ENCODE measurements around the gene DDO.

The DDO gene

DNA sequence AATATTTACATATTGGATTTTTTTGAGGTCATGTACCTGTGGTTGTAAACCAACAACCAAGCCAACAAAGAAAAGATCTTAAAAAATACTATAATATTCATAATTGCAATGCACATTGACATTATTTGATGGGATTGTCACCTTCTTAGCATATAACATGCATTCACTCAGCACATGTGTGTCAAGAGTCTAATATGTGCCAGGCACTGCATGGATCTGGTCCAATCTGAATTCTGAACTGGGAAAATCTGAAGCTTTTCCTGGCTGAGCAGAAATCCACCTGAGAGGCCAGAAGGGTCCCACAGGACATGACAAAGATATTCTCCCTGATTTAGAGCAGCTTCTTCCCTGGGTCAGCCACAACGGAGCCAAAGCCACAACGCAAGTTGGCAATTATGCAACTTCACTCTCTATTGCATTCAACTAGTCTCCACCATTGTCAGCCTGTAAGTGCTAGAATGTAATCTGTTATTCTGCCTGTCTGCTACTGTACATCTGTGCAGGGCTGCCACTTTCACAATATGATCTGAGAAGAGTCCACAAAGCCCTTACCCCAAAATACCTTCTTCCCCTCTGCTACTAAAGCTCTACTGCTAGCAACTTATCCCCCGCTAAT is 17.0 kb upstream of the DDO start:
- TF ChIP-seq EGR1 (IDR thresholded peaks at IDR 0.05) (no peak), TAF1 (IDR thresholded peaks at IDR 0.05; ENCODE audit: low read depth) (no peak), TEAD4 (IDR thresholded peaks at IDR 0.05) (no peak)

DNA sequence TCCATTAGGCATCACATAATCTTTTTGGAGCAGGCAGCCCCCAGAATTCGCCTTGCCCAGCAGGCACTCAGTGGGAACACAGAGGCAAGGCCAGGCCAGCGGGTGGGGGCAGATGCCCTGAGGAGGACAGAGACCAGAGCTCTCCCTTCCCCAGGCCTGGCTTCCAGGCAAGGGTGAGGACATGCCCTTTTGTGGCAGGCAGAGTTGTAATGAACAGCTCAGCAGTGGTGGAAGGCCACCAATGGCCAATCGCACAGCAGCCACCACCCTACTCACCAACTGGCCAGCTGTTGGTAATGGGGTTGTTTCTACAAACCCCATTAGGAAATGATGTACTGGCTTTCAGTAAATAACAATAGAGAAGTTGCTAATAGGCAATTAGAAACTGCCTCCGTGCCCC is 15.4 kb upstream of the DDO start:
- TF ChIP-seq TCF12 (IDR thresholded peaks at IDR 0.05; ENCODE audit: low read depth) = no peak

DNA sequence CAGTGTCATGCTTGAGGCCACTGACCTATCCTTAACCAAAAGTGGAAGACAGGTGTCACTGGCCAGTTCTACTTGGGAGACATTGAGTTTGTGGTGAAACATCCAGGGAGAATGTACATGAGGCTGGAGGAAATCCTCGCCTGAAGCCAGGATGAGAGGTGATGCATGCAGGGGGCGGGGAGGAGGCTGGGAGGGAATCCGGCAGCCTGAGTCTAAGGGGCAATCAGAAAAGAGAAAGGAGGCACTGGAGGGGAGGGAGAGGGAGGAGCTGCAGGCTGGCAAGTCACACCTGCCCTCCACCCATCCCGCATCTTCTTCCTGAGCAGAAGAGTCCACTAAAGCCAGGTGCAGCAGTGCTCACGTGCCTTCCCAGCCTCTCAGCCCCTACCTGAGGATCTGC is 14.9 kb upstream of the DDO start:
- TF ChIP-seq EGR1 (IDR thresholded peaks at IDR 0.05) (no peak), TCF12 (IDR thresholded peaks at IDR 0.05; ENCODE audit: low read depth) (no peak), TAF1 (IDR thresholded peaks at IDR 0.05; ENCODE audit: low read depth) (no peak), CEBPB (IDR thresholded peaks at IDR 0.05) (no peak), RAD21 (IDR thresholded peaks at IDR 0.05; ENCODE audit: low read depth) (no peak), TEAD4 (IDR thresholded peaks at IDR 0.05) (no peak), CREB1 (IDR thresholded peaks at IDR 0.05; ENCODE audit: low read depth) (no peak), EP300 (IDR thresholded peaks at IDR 0.05; ENCODE audit: borderline replicate concordance) (no peak), ZBTB7A (IDR thresholded peaks at IDR 0.05; ENCODE audit: low read depth) (no peak), YY1 (IDR thresholded peaks at IDR 0.05; ENCODE audit: low read depth) (no peak), FOXM1 (IDR thresholded peaks at IDR 0.05; ENCODE audit: borderline replicate concordance, low read depth) (no peak)
- TF ChIP-seq, protein P1, sequence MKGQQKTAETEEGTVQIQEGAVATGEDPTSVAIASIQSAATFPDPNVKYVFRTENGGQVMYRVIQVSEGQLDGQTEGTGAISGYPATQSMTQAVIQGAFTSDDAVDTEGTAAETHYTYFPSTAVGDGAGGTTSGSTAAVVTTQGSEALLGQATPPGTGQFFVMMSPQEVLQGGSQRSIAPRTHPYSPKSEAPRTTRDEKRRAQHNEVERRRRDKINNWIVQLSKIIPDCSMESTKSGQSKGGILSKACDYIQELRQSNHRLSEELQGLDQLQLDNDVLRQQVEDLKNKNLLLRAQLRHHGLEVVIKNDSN (IDR thresholded peaks at IDR 0.05) = no peak
- TF ChIP-seq, protein P2, sequence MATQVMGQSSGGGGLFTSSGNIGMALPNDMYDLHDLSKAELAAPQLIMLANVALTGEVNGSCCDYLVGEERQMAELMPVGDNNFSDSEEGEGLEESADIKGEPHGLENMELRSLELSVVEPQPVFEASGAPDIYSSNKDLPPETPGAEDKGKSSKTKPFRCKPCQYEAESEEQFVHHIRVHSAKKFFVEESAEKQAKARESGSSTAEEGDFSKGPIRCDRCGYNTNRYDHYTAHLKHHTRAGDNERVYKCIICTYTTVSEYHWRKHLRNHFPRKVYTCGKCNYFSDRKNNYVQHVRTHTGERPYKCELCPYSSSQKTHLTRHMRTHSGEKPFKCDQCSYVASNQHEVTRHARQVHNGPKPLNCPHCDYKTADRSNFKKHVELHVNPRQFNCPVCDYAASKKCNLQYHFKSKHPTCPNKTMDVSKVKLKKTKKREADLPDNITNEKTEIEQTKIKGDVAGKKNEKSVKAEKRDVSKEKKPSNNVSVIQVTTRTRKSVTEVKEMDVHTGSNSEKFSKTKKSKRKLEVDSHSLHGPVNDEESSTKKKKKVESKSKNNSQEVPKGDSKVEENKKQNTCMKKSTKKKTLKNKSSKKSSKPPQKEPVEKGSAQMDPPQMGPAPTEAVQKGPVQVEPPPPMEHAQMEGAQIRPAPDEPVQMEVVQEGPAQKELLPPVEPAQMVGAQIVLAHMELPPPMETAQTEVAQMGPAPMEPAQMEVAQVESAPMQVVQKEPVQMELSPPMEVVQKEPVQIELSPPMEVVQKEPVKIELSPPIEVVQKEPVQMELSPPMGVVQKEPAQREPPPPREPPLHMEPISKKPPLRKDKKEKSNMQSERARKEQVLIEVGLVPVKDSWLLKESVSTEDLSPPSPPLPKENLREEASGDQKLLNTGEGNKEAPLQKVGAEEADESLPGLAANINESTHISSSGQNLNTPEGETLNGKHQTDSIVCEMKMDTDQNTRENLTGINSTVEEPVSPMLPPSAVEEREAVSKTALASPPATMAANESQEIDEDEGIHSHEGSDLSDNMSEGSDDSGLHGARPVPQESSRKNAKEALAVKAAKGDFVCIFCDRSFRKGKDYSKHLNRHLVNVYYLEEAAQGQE (IDR thresholded peaks at IDR 0.05; ENCODE audit: low read depth) = no peak
- TF ChIP-seq, protein P3, sequence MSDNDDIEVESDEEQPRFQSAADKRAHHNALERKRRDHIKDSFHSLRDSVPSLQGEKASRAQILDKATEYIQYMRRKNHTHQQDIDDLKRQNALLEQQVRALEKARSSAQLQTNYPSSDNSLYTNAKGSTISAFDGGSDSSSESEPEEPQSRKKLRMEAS (IDR thresholded peaks at IDR 0.05) = no peak

DNA sequence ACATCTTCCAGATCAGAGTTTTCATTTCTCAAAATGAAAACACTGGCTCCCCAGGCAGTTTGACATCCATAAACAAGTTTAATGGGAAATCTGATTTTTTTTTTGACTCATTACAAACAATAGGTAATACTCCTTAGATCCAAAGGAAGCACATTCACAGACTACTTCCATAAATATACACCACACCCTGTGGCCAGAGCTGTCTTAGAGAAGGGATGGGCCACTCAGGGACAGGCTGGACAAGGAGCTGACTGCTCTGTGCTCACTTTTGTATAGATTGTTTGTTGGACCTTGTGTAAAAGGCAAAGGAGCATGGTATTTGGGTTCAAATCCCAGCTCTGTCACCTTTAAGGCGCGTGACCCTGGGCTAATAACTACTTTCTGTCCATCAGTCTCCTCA is 12.8 kb upstream of the DDO start:
- TF ChIP-seq EP300 (IDR thresholded peaks at IDR 0.05; ENCODE audit: borderline replicate concordance) = no peak
- no peak for TF ChIP-seq NFIC (IDR thresholded peaks at IDR 0.05)
- TF ChIP-seq CEBPB (IDR thresholded peaks at IDR 0.05) = no peak
- TF ChIP-seq ZBTB7A (IDR thresholded peaks at IDR 0.05; ENCODE audit: low read depth) = no peak
- TF ChIP-seq RAD21 (IDR thresholded peaks at IDR 0.05; ENCODE audit: low read depth) = no peak
- no peak for TF ChIP-seq TCF12 (IDR thresholded peaks at IDR 0.05; ENCODE audit: low read depth)
- TF ChIP-seq, protein P3 (IDR thresholded peaks at IDR 0.05) = no peak
- TF ChIP-seq TEAD4 (IDR thresholded peaks at IDR 0.05) = no peak
- no peak for TF ChIP-seq CREB1 (IDR thresholded peaks at IDR 0.05; ENCODE audit: low read depth)
- TF ChIP-seq, protein P1 (IDR thresholded peaks at IDR 0.05) = no peak
- TF ChIP-seq YY1 (IDR thresholded peaks at IDR 0.05; ENCODE audit: low read depth) = no peak
- TF ChIP-seq, protein P2 (IDR thresholded peaks at IDR 0.05; ENCODE audit: low read depth) = no peak
- no peak for TF ChIP-seq TAF1 (IDR thresholded peaks at IDR 0.05; ENCODE audit: low read depth)
- no peak for TF ChIP-seq EGR1 (IDR thresholded peaks at IDR 0.05)

DNA sequence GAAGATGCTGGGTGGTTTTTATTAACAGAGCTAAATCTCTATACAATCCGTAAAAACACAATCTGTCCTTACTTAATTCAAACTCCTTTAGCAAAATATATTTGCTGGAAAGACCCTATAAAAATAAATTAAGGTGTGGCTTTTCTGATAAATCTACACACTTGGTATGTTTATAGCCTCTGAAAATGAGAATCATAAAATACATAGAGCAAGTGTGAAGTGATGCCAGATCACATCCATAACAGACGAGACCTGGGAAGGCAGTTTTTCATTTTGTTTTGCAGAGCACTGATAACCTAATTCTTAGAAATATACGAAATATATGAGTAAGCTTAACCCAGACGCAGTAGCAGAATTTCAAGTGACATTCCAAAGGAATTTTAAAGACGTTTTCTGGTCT is 10.4 kb upstream of the DDO start:
- TF ChIP-seq RAD21 (IDR thresholded peaks at IDR 0.05; ENCODE audit: low read depth) (no peak), ZBTB7A (IDR thresholded peaks at IDR 0.05; ENCODE audit: low read depth) (no peak), EGR1 (IDR thresholded peaks at IDR 0.05) (no peak)

DNA sequence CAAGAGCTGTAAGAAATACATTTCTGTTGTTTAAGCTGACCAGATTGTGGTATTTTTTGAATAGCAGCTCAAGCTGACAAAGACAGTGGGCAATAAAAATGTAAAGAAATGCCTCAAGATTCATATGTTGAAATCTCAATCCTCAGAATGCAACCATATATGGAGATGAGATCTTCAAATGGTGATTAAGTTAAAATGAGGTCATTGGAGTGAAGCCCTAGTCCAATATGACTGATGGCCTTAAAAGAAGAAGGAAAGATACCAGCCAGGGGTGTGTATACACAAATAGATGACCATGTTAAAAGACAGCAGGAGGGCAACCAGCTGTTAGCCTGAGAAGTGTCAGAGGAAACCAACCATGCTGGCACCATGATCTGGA is 7.1 kb upstream of the DDO start:
- TF ChIP-seq TEAD4 (IDR thresholded peaks at IDR 0.05) = no peak

DNA sequence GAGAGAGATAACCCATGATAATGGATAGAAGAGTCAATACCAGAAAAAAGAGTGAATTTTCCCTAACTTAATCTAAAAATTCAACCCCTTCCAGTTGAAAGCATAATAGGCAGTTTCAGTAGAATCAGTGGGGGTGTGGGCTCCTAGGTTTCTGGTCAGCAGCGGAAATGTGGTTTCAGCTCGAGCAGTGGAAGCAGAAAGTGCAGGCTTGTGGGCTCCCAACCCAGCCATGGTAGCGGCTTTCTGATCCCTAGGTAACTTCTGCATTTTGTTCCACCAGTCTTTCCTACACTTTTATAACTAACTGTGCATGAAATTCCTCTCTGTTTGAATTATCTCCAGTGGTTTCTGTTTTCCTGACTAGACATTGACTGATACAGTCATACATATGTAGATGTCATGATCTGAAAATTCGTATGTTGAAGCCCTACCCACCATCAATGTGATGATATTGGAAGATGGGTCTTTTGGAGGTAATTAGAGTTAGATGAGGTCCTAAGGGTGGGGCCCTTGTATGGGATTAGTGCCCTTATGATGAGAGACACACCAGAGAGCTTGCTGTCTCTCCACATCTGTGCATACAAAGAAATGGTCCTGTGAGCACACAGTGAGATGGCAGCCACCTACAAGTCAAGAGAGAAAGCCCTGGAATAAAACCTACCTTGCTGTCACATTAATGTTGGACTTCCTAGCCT is 6.5 kb upstream of the DDO start:
- TF ChIP-seq, protein P1 (IDR thresholded peaks at IDR 0.05) = no peak
- TF ChIP-seq EP300 (IDR thresholded peaks at IDR 0.05; ENCODE audit: borderline replicate concordance) (no peak), TAF1 (IDR thresholded peaks at IDR 0.05; ENCODE audit: low read depth) (no peak), FOXM1 (IDR thresholded peaks at IDR 0.05; ENCODE audit: borderline replicate concordance, low read depth) (no peak), NFIC (IDR thresholded peaks at IDR 0.05) (no peak), RAD21 (IDR thresholded peaks at IDR 0.05; ENCODE audit: low read depth) (no peak), TCF12 (IDR thresholded peaks at IDR 0.05; ENCODE audit: low read depth) (no peak), ZBTB7A (IDR thresholded peaks at IDR 0.05; ENCODE audit: low read depth) (no peak), CREB1 (IDR thresholded peaks at IDR 0.05; ENCODE audit: low read depth) (no peak), EGR1 (IDR thresholded peaks at IDR 0.05) (no peak), YY1 (IDR thresholded peaks at IDR 0.05; ENCODE audit: low read depth) (no peak), CEBPB (IDR thresholded peaks at IDR 0.05) (no peak), TEAD4 (IDR thresholded peaks at IDR 0.05) (no peak)
- TF ChIP-seq, protein P2 (IDR thresholded peaks at IDR 0.05; ENCODE audit: low read depth) = no peak
- TF ChIP-seq, protein P3 (IDR thresholded peaks at IDR 0.05) = no peak
